WTC11 (cell line): ENCODE data around the gene VARS1. TPM values are rescaled to one million over a fixed set of nuclear protein-coding genes. Genes with fewer than 3 reads are reported as not detected.

Experiments
- ATF1 ChIP-seq: sonication (generic); formaldehyde crosslinking; IDR thresholded peaks from 2 replicates; pipeline ENCODE4 v1.8.1; 2023; ENCODE audit warnings: mild to moderate bottlenecking, moderate library complexity, missing genetic modification reagents
- FOXK1 ChIP-seq: sonication (generic); formaldehyde crosslinking; IDR thresholded peaks from 2 replicates; pipeline ENCODE4 v1.8.0; 2022; ENCODE audit warnings: mild to moderate bottlenecking, moderate library complexity, missing genetic modification reagents
- GRHL2 ChIP-seq: fragments of 250-450 bp; sonication (Bioruptor Pico); IDR thresholded peaks from 2 replicates; pipeline ENCODE4 v1.8.0; 2022; ENCODE audit warnings: mild to moderate bottlenecking, moderate library complexity; ENCODE audit not compliant: insufficient replicate concordance, severe bottlenecking
- JAZF1 ChIP-seq: fragments of 250-450 bp; sonication (Bioruptor Pico); IDR thresholded peaks from 2 replicates; pipeline ENCODE4 v1.9.0; 2021; ENCODE audit warnings: moderate library complexity, mild to moderate bottlenecking, inconsistent platforms
- JUN ChIP-seq: sonication (generic); formaldehyde crosslinking; IDR thresholded peaks from 2 replicates; pipeline ENCODE4 v1.8.0; 2023; ENCODE audit warnings: mild to moderate bottlenecking, missing genetic modification reagents
- MYBL2 ChIP-seq: sonication (generic); formaldehyde crosslinking; IDR thresholded peaks from 2 replicates; pipeline ENCODE4 v1.8.1; 2023; ENCODE audit warnings: mild to moderate bottlenecking, moderate library complexity, missing genetic modification reagents
- NR1H2 ChIP-seq: sonication (generic); formaldehyde crosslinking; IDR thresholded peaks from 2 replicates; pipeline ENCODE4 v1.9.0; 2021; ENCODE audit warnings: mild to moderate bottlenecking, moderate library complexity, missing genetic modification reagents
- NR2C2 ChIP-seq: sonication (generic); formaldehyde crosslinking; IDR thresholded peaks from 2 replicates; pipeline ENCODE4 v1.8.0; 2022; ENCODE audit warnings: mild to moderate bottlenecking, missing genetic modification reagents
- RORB ChIP-seq: fragments of 250-450 bp; sonication (Bioruptor Pico); IDR thresholded peaks from 2 replicates; pipeline ENCODE4 v1.9.0; 2021; ENCODE audit warnings: mild to moderate bottlenecking
- SMAD3 ChIP-seq: sonication (generic); formaldehyde crosslinking; IDR thresholded peaks from 2 replicates; pipeline ENCODE4 v1.8.0; 2022; ENCODE audit warnings: missing genetic modification reagents, mild to moderate bottlenecking, borderline replicate concordance
- TEAD1 ChIP-seq: sonication (generic); formaldehyde crosslinking; IDR thresholded peaks from 2 replicates; pipeline ENCODE4 v1.8.0; 2022; ENCODE audit warnings: mild to moderate bottlenecking, missing genetic modification reagents
- ZNF121 ChIP-seq: sonication (generic); formaldehyde crosslinking; IDR thresholded peaks from 2 replicates; pipeline ENCODE4 v1.8.0; 2023; ENCODE audit warnings: missing genetic modification reagents
- ZNF232 ChIP-seq: sonication (generic); formaldehyde crosslinking; IDR thresholded peaks from 2 replicates; pipeline ENCODE4 v1.8.0; 2022; ENCODE audit warnings: mild to moderate bottlenecking, missing genetic modification reagents
- ZNF317 ChIP-seq: sonication (generic); formaldehyde crosslinking; IDR thresholded peaks from 2 replicates; pipeline ENCODE4 v1.8.1; 2023; ENCODE audit warnings: low read depth, mild to moderate bottlenecking, moderate library complexity, missing genetic modification reagents, borderline replicate concordance
- ZNF671 ChIP-seq: fragments of 250-450 bp; sonication (Bioruptor Pico); IDR thresholded peaks from 2 replicates; pipeline ENCODE4 v1.8.0; 2021; ENCODE audit warnings: mild to moderate bottlenecking
- total RNA-seq: library from RNA; stranded (reverse); gene quantifications from 3 replicates; pipeline ENCODE4 v1.2.3, GENCODE V29; 2021
- TF ChIP-seq, protein P1 (sequence below): fragments of 250-450 bp; sonication (Bioruptor Pico); conservative IDR thresholded peaks from 2 replicates; pipeline ENCODE4 v1.9.0; 2021; ENCODE audit warnings: mild to moderate bottlenecking
- TF ChIP-seq, protein P2 (sequence below): sonication (generic); formaldehyde crosslinking; IDR thresholded peaks from 2 replicates; pipeline ENCODE4 v1.8.1; 2023; ENCODE audit warnings: mild to moderate bottlenecking, missing genetic modification reagents
- TF ChIP-seq, protein P3 (sequence below): sonication (generic); formaldehyde crosslinking; IDR thresholded peaks from 2 replicates; pipeline ENCODE4 v1.8.1; 2022; ENCODE audit warnings: mild to moderate bottlenecking, missing genetic modification reagents, moderate library complexity, borderline replicate concordance
- TF ChIP-seq, protein P4 (sequence below): sonication (generic); formaldehyde crosslinking; IDR thresholded peaks from 2 replicates; pipeline ENCODE4 v1.8.0; 2022; ENCODE audit warnings: mild to moderate bottlenecking, missing genetic modification reagents
- TF ChIP-seq, protein P5 (sequence below): sonication (generic); formaldehyde crosslinking; IDR thresholded peaks from 2 replicates; pipeline ENCODE4 v1.8.1; 2022; ENCODE audit warnings: mild to moderate bottlenecking, moderate library complexity, missing genetic modification reagents
- TF ChIP-seq, protein P6 (sequence below): fragments of 250-450 bp; sonication (Bioruptor Pico); IDR thresholded peaks from 2 replicates; pipeline ENCODE4 v1.8.0; 2021; ENCODE audit warnings: mild to moderate bottlenecking
- TF ChIP-seq, protein P7 (sequence below): fragments of 250-450 bp; sonication (Bioruptor Pico); IDR thresholded peaks from 2 replicates; pipeline ENCODE4 v1.9.0; 2021; ENCODE audit warnings: mild to moderate bottlenecking
- TF ChIP-seq, protein P8 (sequence below): sonication (generic); formaldehyde crosslinking; IDR thresholded peaks from 2 replicates; pipeline ENCODE4 v1.8.0; 2022; ENCODE audit warnings: mild to moderate bottlenecking, missing genetic modification reagents
- TF ChIP-seq, protein P9 (sequence below): sonication (generic); formaldehyde crosslinking; conservative IDR thresholded peaks from 2 replicates; pipeline ENCODE4 v1.8.1; 2023; ENCODE audit warnings: mild to moderate bottlenecking, low read depth, missing genetic modification reagents, moderate library complexity

Gene VARS1
- total RNA-seq, 1 experiment from 2014 or later = 177 TPM

DNA sequence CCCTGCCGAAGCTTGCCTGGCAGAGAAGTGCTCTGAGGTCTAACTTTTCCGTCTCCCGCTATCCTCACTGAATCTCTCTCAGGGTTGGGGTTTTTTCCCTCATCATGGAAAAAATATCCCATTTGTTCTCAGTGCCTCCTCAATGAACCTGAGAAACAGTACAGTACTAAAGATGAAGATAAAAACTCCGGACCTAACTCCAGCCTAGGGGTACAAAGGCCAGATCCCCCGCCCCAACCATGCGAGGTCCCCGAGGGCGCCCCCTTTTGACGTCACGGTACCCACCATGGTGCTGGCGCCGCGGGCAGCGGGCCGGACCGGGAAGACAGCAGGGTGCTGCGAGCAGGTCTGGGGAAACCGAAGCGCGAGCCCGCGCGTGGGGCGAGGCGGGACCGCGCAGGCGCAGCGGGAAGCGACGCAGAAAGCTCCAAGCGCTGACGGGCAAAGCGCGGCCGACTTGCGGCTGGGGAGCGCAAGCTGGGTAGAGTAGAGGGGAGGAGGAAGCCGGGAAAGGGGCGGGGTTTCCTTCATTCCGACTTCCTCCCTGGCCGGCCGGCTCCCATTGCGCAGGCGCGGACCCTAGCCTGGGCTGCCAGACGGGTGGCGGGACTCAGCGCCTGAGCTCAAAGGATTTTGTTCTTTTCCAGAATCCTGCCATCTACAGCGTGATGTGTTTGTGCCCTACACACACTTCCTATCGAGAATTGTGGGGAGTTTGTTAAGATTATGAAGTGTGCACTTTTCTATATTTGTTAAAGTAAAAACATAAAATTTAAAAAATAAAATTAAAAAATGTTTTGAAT lies 11.1 kb upstream of the VARS1 start, which contains the start of gene LSM2 (continued):
- TF ChIP-seq, protein P1, sequence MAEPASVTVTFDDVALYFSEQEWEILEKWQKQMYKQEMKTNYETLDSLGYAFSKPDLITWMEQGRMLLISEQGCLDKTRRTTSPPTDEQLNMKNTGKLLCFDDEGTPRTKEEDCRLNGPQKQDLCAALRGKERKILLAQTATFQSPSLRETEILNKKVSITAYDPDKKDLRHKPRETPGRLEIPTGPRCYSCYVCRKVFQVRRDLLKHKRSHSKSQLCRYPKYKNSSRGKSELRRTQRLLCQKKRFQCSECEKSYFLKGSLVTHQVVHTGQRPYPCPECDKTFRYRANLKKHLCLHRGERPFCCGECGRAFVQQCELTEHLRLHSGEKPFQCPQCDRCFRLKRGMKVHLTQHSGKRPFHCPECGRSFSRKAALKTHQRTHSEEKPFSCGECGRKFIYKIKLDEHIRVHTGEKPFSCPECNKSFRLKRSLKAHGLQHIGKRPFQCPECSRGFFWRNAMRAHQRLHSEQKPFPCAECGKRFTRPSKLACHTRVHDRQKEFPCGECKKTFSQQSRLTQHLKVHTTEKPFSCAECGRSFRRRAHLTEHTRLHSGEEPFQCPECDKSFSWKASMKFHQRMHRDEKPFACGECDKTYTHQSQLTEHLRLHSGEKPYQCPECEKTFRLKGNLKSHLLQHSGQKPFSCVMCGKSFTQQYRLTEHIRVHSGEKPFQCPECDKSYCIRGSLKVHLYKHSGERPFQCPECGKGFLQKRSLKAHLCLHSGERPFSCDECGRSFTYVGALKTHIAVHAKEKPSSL (CRISPR knock-in tag) = no peak
- TF ChIP-seq NR1H2 (no peak), JAZF1 (CRISPR knock-in tag) (no peak), ZNF671 (CRISPR knock-in tag) (no peak), ATF1 (CRISPR knock-in tag) (peak; percentile 83; the same call in 1 of the 2 replicates), ZNF232 (CRISPR knock-in tag) (peak; percentile 26; the same call in 1 of the 2 replicates), FOXK1 (peak; percentile 86), GRHL2 (CRISPR knock-in tag) (no peak), MYBL2 (CRISPR knock-in tag) (peak; percentile 88; the same call in 1 of the 2 replicates), ZNF121 (no peak), SMAD3 (CRISPR knock-in tag) (peak; percentile 54; the same call in 1 of the 2 replicates), TEAD1 (peak; percentile 59; the same call in 1 of the 2 replicates), RORB (no peak), ZNF317 (CRISPR knock-in tag) (no peak), NR2C2 (CRISPR knock-in tag) (no peak), JUN (CRISPR knock-in tag) (no peak)
- TF ChIP-seq, protein P2, sequence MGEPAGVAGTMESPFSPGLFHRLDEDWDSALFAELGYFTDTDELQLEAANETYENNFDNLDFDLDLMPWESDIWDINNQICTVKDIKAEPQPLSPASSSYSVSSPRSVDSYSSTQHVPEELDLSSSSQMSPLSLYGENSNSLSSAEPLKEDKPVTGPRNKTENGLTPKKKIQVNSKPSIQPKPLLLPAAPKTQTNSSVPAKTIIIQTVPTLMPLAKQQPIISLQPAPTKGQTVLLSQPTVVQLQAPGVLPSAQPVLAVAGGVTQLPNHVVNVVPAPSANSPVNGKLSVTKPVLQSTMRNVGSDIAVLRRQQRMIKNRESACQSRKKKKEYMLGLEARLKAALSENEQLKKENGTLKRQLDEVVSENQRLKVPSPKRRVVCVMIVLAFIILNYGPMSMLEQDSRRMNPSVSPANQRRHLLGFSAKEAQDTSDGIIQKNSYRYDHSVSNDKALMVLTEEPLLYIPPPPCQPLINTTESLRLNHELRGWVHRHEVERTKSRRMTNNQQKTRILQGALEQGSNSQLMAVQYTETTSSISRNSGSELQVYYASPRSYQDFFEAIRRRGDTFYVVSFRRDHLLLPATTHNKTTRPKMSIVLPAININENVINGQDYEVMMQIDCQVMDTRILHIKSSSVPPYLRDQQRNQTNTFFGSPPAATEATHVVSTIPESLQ = no peak
- TF ChIP-seq, protein P3, sequence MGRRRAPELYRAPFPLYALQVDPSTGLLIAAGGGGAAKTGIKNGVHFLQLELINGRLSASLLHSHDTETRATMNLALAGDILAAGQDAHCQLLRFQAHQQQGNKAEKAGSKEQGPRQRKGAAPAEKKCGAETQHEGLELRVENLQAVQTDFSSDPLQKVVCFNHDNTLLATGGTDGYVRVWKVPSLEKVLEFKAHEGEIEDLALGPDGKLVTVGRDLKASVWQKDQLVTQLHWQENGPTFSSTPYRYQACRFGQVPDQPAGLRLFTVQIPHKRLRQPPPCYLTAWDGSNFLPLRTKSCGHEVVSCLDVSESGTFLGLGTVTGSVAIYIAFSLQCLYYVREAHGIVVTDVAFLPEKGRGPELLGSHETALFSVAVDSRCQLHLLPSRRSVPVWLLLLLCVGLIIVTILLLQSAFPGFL = no peak
- TF ChIP-seq, protein P4, sequence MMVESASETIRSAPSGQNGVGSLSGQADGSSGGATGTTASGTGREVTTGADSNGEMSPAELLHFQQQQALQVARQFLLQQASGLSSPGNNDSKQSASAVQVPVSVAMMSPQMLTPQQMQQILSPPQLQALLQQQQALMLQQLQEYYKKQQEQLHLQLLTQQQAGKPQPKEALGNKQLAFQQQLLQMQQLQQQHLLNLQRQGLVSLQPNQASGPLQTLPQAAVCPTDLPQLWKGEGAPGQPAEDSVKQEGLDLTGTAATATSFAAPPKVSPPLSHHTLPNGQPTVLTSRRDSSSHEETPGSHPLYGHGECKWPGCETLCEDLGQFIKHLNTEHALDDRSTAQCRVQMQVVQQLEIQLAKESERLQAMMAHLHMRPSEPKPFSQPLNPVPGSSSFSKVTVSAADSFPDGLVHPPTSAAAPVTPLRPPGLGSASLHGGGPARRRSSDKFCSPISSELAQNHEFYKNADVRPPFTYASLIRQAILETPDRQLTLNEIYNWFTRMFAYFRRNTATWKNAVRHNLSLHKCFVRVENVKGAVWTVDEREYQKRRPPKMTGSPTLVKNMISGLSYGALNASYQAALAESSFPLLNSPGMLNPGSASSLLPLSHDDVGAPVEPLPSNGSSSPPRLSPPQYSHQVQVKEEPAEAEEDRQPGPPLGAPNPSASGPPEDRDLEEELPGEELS (CRISPR knock-in tag) = peak; percentile 81; the same call in 1 of the 2 replicates
- TF ChIP-seq, protein P5, sequence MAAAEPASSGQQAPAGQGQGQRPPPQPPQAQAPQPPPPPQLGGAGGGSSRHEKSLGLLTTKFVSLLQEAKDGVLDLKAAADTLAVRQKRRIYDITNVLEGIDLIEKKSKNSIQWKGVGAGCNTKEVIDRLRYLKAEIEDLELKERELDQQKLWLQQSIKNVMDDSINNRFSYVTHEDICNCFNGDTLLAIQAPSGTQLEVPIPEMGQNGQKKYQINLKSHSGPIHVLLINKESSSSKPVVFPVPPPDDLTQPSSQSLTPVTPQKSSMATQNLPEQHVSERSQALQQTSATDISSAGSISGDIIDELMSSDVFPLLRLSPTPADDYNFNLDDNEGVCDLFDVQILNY = peak; percentile 92
- TF ChIP-seq, protein P6, sequence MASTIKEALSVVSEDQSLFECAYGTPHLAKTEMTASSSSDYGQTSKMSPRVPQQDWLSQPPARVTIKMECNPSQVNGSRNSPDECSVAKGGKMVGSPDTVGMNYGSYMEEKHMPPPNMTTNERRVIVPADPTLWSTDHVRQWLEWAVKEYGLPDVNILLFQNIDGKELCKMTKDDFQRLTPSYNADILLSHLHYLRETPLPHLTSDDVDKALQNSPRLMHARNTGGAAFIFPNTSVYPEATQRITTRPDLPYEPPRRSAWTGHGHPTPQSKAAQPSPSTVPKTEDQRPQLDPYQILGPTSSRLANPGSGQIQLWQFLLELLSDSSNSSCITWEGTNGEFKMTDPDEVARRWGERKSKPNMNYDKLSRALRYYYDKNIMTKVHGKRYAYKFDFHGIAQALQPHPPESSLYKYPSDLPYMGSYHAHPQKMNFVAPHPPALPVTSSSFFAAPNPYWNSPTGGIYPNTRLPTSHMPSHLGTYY (CRISPR knock-in tag) = no peak
- TF ChIP-seq, protein P7, sequence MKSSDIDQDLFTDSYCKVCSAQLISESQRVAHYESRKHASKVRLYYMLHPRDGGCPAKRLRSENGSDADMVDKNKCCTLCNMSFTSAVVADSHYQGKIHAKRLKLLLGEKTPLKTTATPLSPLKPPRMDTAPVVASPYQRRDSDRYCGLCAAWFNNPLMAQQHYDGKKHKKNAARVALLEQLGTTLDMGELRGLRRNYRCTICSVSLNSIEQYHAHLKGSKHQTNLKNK (CRISPR knock-in tag) = no peak
- TF ChIP-seq, protein P8, sequence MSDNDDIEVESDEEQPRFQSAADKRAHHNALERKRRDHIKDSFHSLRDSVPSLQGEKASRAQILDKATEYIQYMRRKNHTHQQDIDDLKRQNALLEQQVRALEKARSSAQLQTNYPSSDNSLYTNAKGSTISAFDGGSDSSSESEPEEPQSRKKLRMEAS (CRISPR knock-in tag) = peak; percentile 92
- TF ChIP-seq, protein P9, sequence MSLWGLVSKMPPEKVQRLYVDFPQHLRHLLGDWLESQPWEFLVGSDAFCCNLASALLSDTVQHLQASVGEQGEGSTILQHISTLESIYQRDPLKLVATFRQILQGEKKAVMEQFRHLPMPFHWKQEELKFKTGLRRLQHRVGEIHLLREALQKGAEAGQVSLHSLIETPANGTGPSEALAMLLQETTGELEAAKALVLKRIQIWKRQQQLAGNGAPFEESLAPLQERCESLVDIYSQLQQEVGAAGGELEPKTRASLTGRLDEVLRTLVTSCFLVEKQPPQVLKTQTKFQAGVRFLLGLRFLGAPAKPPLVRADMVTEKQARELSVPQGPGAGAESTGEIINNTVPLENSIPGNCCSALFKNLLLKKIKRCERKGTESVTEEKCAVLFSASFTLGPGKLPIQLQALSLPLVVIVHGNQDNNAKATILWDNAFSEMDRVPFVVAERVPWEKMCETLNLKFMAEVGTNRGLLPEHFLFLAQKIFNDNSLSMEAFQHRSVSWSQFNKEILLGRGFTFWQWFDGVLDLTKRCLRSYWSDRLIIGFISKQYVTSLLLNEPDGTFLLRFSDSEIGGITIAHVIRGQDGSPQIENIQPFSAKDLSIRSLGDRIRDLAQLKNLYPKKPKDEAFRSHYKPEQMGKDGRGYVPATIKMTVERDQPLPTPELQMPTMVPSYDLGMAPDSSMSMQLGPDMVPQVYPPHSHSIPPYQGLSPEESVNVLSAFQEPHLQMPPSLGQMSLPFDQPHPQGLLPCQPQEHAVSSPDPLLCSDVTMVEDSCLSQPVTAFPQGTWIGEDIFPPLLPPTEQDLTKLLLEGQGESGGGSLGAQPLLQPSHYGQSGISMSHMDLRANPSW (CRISPR knock-in tag) = no peak
